Activated CD8-positive, alpha-beta memory T cell treated with anti-CD3 and anti-CD28 coated beads for 24 hours (primary cell): ENCODE measurements around the gene SYT13.
"Not testable (repeated sequence)": the region's sequence is repeated elsewhere in the genome, so short reads cannot be mapped to it uniquely, and the experiment has no call there.

Experiments
- DNase-seq: peaks from one replicate; pipeline ENCODE4 v3.0.0-alpha.2; 2020

The SYT13 gene

DNA sequence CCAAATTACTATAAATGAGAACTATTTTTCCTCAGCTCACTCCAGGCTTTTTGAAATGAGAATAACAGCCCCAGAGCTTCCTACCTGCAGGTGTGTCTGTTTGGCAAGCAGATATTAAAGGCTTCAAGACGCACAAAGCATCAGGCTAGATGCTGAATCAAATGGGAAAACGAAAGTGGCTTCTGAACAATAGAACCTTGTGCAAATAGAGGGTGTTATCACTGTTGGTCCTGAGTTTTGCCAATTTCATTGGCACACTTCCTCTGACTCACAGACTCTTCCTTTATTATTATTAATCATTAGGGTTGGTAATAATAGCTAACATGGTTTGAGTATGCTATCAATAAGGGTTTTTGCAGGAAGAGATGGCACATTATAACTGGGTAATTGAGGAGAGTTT is 13.4 kb downstream of the SYT13 start:
- DNase-seq = no peak

DNA sequence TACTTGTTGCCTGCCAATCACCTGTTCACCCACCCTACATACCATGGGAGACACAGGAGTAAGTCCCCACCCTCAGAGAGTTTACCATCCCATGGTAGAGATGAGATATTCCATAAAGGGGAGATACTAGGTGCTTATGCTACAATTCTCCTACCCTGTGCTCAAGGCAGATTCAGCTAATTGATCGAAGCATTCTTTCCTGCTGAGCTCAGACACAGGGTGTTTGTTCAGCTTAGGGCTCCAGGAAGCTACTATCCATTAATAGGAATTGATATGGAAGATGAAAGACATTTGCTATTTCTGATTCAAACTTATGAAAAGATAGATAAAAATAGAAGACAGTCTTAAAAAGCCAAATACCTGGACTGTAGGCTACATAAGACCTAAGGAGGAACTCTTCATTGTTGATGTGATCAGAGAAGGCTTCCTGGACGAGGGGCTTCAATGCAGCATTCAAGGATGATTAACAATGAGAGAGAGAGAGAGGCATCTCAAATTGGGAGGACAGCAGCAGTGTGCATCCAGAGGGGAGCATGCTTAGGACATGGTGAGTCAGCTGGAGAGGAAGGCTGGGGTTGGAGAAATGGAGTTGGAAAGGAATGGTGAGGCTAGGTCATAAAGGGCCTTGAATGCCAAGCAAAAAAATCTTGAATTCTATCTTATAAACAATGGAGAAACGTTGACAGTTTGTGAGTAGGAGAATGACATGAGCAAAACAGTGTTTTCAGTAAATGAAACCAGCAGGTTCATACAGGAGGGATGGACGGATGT is 15.0 kb downstream of the SYT13 start:
- no peak for DNase-seq

DNA sequence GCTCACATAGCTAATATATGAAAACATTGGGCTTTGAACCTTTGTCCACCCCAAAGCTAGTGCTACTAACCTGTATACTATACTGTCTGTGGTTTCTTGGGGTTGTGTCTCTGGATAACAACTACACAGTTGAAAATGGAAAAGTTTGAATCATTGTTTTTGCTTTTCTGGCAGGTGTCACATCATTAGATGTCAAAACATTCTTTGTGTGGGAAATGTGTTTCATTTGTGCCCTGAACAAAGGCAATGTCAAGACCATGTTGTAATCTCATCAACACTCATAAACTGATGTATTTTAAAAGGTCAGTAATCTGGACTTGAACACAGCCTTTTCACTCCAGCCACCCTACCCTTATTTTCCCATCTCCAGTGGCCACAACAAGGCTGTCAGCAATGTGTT is 16.5 kb downstream of the SYT13 start:
- no peak for DNase-seq

DNA sequence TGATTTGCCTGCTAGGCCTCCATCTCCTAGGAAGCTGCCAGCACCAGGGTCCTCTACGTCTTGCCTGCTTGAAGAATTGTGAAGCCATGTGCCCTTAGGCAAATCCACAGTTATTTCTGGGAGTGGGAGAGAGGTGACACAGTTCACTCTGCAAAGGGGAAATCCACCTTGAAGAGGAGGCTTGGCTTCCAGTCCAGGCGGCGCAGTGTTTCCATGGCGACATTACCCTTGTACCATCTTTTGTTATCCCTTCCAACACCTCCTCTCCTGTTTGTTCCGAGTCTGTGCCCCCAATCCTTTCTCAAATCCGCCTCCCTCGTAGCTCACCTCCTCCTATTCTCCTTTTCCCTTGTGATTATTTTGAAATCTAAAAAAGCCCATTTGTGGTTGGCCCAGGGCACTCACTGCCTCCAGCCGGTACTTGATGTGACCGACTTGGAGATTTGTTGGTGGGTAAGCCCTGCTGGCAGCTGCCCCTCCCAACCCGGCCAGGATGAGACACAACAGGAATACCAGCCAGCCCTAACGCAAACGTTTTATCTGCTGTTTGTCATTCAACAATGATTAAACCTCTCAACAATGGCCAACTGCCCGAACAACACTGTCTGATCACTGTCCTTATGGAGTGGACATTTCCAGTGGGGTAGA is 18.4 kb downstream of the SYT13 start:
- no peak for DNase-seq

DNA sequence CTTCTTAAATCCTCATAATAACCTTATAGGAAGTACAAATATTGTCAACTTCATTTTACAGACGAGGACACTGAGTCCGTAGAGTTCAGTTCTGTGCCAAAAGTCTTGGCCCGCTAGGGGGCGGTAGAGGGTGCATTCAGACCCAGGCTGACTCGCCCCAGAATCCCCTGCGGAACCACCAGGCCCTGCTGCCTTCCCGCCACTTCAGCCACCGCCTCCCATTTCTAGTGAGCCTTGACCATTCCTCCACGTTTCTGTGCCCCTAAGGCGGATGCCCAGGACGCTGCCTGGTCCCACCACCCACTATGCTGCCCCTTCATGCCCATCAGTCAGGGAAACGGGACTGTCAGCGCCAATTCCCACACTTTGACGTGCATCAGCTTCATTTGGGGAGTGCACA is 19.1 kb downstream of the SYT13 start:
- DNase-seq = no peak

DNA sequence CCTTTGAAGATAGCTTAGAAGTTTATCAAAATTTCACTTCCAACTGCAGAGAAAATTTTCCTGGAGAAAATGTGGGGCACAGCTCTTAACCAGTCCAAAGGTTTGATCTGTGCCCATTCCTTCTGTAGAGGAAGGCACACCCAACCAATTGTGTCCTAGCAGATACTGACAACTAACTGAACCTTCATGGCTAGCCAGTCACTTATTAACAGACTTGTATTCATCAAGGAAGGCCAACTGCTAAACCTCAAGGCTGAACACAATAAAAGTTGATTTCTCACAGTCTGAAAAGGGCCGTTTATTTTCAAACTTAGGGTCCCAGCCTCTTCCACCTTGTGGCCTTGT is 19.5 kb downstream of the SYT13 start:
- no peak for DNase-seq

DNA sequence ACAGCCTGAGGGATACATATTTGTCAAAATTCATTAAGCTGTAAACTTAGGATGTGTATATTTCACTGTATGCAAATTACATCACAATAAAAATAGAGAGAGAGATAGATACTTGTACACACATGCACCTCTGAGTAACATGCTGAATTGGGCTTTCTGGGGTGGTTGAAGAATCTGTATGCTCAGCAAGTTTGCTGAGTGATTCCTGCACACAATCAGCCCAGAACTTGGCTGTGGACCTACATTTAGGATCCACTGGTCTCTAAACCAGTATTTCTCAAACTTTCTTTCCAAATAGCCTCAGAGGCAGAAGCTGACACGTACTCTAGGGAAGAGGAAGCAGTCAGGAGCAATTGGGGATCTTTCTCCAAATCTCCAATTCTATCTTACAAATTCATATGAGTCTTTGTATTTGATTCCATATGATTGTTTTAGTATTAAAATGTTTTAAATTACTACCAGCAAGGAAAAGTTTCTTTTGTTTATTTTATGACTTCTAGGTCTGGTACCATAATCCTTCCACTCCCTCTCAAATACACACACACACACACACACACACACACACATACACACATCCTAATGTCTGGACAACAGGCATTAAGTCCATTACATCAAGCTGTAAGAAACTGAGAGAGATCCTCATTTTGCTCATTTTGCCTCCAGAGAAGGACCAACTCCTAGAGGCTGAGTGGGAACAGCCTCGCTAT is 20.0 kb downstream of the SYT13 start:
- DNase-seq = no peak

DNA sequence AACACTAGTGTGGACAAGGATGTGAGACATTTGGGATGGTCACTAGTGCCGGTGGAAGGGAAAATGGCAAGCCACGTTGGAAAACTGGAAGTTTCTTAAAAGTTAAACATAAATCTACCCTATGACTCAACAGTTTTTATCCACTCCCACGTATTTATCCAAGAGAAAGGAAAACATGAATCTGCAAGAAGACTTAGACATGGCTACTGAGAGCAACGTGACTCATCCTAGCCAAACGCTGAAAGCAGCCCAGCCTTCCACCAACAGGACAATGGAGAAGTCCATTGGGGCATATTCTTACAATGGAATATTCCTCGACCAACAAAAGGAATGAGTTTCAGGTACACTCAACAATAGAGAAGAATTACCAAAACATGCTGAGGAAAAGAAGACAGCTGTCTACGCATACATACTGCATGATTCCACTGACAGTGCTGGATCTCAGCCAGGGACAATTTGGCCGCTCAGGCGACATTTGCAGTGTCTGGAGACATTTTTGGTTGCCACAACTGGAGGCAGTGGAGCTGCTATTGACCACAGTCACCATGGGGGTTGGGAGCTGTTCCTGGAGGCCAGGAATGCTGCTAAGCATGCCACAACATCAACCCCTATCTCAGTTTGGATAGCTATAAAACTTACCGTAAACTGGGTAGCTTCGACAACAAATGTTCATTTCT is 21.2 kb downstream of the SYT13 start:
- no peak for DNase-seq

DNA sequence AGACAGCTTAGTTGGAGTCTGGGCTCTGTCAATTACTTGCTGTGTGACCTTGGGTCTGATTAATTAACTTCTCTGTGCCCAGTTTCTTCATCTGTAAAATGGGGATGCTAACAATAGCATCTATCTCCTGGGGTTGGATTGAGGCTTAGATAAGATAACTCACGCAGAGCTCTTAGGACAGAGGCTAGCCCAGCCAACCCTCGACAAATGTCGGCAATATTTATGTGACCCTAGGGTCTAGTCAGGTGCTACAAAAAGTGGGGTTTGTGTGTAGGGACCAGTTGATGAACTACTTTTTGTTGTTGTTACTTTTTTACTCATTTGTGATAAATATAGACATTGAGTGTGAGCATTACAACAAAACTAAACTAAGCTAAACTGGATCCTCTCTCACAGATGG is 22.4 kb downstream of the SYT13 start:
- DNase-seq = no peak

DNA sequence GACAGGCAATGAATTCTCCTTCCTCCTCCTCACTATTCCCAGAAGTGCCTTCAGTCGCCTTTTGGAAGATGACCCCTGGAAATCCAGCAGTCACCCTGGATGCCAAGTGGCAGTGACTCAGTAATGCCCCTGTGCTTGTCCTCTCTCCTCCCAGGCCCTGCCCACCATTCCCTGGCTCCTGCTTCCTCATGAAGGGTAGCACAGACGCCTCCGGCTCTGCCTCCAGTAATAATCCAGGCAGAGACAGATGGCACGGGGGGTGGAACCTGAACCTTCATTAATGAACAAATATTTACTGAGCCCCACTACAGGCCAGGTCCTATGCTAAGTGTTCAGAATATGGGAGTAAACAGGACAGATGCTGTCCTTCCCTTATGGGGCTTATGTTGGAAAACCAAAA is 23.2 kb downstream of the SYT13 start:
- DNase-seq = no peak

DNA sequence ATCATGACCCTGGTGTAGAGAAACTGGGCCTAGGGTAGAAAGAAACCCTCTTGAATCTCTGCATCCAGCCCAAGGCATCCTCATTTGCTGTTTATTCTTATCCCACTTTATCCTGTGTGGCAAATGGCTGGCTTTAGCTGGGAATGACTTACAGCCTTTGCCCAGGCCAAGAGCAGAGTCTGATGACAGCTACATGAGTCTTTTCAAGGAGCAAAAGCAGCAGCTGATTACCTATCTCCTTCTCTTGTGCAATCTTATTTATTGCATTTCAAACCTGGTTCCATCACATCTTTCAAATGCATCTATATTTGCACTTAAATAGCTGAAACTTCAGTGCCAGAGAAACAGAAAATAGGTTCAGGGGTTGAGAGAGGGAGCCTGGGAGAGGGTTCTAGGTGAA is 26.1 kb downstream of the SYT13 start:
- DNase-seq = no peak

DNA sequence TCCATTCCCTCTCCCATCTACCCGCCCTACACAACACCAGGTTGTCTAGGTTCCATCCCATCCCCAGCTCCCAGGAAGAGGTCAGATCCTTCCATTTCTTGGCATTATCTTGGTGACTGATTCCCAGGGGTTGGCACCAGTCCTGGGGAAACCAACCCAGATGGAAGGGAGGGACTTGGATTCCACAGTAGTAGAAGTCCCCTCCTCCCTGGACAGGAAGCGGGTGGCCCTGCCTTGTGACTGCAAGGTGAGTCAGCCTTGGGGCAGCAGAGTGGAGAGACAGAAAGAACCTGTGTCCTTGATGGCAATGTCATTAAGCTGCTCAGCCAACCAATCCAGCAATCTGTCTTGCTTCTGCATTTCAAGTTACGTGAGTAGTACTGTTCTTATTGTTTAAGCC is 26.5 kb downstream of the SYT13 start:
- DNase-seq = no peak

DNA sequence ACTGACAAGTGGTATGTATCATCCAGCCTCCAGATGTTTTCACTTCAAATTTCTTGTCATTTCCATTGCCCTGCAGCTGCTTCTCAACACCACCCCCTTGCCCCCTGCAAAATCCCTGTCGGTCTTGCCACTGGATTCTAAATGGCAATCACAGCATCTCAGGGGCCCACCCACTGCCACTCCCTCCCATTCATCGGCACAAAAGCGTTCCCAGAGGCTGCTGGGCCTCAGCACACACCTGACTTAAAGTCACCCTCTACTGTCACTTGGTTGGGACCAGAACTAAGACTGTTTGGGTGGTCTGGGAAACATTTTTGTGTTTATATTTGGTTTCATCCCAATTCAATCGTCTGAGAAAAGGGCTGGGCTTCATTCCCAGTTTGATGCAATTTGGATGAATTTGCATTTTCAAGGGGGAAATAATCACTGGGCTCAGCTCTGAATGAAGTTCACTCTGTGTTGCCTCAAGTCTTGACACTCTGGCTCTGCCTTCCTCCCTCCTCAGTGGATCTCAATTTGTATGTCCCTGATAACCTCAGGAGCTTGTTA is 27.1 kb downstream of the SYT13 start:
- DNase-seq = no peak

DNA sequence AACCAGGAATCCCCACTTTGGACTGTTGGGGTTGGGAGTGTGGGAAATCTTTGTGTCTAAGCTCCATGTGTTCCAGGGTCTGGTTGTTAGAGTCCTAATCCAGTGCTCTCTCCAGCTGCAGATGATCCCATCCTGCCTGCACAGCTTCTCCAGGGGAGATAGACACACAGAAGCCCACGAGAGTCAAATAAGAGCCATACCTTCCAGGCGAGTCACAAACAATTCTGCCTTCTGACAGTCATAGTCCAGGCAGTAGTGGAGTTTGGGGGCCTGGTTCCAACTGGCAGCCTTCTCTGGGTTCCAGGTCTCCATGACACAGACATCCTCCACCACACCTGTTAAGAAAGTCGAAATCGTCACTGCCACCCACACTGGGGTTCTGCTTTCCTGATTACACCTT is 32.1 kb downstream of the SYT13 start:
- no peak for DNase-seq

DNA sequence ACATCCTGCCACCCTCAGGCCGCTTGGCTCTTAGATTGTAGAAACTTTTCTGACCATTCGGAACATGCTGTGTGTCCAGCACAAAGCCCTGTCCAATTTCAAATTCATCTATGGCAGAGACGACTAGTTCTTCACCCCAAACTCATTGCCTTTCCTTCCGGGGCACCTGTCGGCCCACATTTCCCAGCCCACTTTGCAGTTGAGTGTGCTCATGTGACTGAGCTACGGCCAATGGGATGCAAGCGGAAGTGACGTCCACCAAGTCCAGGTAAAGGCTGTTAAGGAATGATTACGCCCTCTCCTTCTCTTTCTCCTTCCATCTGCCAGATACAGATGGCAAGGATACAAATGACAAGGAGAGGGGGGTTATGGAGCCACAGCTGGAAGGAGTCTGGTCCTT is 32.5 kb downstream of the SYT13 start:
- no peak for DNase-seq

DNA sequence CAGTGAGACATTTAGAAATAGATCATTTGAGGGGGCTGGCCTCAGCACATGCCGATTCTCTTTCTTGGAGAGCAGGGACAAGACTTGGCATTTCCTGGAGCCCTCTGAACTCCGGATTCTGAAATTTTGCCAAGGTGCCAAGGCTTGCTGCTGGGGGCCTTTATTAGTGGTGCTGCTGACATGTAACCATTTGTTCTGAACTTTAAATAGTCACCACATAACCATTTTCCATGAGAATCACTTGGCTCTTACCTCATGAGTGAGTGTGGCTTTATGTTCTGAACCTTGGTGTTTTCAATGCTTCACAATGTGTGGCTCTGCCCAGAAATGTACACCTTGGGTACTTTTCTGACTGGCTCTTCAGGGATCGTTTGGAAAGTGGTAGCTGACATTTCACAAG is 33.3 kb downstream of the SYT13 start:
- no peak for DNase-seq

DNA sequence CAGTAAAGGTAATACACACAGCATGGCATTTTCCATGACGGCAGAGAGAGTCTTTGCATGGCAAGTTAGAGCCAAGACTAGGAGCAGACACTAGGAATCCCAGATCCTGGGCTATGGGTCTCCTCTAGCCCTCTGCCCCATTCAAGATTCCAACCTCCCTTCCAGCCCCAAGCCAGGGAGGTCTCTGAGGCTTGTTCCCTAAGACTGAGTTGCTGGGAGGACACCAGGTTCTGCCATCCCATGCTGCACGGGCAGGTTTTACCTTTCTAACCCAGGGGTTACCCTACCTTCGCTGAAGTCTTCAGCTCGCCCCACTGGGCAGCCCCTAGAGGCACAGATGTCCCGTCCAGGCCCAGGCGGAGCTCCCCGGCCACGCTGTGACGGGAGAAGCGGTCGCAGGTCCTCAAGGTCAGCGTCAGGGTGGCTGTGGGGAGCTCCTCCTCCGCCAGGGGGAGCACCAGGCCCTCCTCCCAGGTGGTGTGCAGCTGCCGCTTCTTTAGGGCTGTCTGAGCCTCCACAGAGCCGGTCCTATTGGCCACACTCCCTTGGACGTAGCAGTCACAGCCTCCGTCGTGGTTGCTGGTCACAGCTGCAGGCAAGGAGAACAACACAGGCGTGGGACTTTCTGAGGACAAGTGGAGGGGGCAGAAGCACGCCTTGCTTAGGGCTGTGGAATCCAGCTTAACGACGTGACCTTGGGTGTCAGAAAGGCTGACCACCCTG is 33.8 kb downstream of the SYT13 start:
- peak; percentile 64 for DNase-seq

DNA sequence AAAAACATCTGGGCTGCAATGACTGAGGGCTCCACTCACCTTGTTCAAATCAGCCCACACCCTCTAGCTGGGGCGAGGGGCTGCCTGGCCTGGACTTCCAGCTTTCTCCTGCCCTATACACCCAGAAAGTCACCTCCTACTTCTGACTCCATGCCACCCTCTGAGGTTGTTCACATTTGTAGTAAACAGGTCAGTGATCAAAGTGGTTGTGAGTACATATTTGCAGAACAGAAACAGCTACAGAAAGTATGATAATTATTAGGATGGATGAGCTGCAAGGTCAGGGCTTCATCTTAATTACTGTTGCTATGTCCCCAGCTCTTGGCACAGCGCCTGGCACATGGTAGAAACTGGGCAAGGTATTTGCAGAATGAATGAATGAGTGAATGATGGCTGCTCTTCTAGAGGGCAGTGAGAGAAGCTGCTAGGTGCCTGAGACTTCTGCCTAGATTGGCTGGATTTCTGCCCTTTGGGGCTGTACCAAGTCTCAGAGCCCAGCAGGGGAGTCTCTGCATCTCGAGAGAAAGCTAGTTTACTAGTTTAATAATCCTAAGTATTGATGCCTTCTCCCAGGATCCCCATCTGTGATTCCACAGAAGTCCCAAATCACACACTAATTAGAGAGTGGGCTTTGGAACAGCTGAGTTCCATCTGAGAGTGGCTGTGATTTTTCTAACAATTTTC is 36.0 kb downstream of the SYT13 start:
- DNase-seq = no peak

DNA sequence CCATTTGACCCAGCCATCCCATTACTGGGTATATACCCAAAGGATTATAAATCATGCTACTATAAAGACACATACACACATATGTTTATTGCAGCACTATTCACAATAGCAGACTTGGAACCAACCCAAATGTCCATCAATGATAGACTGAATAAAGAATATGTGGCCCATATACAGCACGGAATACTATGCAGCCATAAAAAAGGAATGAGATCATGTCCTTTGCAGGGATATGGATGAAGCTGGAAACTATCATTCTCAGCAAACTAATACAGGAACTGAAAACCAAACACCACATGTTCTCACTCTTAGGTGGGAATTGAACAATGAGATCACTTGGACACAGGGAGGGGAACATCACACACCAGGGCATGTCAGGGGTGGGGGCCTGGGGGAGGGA is 36.8 kb downstream of the SYT13 start:
- DNase-seq = not testable (repeated sequence)

DNA sequence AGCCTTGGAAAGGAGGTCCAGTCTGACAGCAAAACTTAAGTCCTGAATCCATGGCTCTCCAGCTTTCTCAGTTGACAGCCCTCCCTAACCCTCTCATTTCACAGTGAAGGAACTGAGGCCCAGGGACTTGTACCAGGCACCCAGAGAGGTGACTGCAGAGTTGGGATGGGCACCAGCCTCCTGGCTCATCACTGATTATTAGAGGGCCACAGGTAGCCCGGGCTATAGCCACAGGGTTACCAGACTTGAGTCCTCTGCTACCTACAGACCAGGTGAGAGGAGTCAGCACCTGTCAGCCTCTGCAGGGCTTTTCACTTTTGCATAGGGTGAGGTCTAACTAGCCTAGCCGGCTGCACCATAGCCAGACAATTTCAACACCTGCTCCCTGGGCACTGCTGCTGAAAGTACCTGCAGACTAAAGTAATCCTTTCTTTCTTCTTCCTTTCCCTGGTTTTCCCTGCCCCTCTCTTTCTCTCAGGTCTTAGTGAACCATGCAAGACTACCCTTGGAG is 37.6 kb downstream of the SYT13 start:
- no peak for DNase-seq

DNA sequence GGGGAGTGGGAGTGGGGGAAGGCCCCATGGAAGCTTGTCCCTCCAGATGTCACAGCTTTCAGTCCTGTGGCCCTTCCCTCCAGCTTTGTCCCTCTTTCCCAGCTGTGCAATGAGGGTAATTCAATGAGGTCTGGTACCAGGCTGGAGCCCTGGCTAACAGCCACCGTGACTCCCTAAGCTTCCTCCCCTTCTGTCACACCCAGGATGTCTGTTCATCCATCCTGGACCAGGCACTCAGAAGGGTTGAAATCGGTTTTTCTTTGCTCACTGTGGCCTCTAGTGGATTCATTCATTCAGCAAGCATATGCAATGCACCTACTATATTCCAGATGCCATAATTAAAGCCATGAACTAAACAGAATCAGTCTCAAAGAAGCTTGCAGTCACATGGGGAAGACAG is 38.7 kb downstream of the SYT13 start:
- no peak for DNase-seq

DNA sequence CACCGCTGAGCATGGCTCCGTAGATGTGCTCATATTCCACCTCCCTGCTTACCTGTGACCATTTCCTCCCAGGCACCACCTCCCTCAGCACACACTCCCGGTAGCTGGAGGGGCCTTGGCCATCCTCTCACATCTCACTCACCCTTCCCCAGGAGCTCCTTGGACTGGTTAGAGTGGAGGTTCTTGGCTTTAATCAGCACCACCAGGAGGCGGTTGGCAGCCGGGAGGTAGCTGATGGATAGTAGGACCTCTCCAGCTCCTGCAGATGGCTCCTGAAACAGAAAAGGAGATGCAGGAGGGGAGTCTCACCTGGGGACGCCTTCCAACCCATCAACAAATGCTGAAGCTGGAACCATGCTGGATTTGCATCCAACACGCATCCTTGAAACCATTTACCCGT is 39.9 kb downstream of the SYT13 start:
- DNase-seq = no peak
